Measurements from ENCODE around the gene HIGD1B. TPM values are rescaled to one million over a fixed set of nuclear protein-coding genes. Genes with fewer than 3 reads are reported as not detected.

HIGD1B gene
- total and polyA plus RNA-seq, 4 donors = 0.28 to 0.43 TPM; not detected in 2

GRCh38 chr17:44807817-44808155, 39.9 kb upstream of the HIGD1B start:
- Histone ChIP-seq H3K27me3 (ENCODE audit: control insufficient read depth in 4 of 4, insufficient read depth in 4 of 4, low read length in 3 of 4) (no peaks in the 10 kb centered on the region), H3K27ac (ENCODE audit: low read depth in 1 of 2, low read length in 2 of 2) (no peak overlapping the region), H3K9me3 (ENCODE audit: control insufficient read depth in 4 of 4, low read length in 3 of 4) (no peaks in the 10 kb centered on the region), H3K9ac (ENCODE audit: low read depth in 1 of 2, low read length in 2 of 2) (no peak overlapping the region), H3K36me3 (ENCODE audit: control insufficient read depth in 4 of 4, insufficient read depth in 3 of 4, low read depth in 1 of 4, low read length in 3 of 4) (no peaks in the 10 kb centered on the region), H3K4me3 (ENCODE audit: low read depth in 1 of 3, low read length in 3 of 3) (no peak overlapping the region), H3K4me1 (ENCODE audit: control insufficient read depth in 4 of 4, insufficient read depth in 4 of 4, low read length in 3 of 4) (no peaks in the 10 kb centered on the region)
- WGBS = 80% methylated on average over 3 of the region's 3 CpGs
- TF ChIP-seq RAD21 (IDR thresholded peaks at IDR 0.05) (no peak), EGR1 (IDR thresholded peaks at IDR 0.05; ENCODE audit: low read depth in 2 of 2) (no peak), RXRA (IDR thresholded peaks at IDR 0.05) (no peak), REST (IDR thresholded peaks at IDR 0.05) (no peak)
- DNase-seq (ENCODE audit: low spot score) = no peak

- Histone ChIP-seq H3K27ac (ENCODE audit: low read depth in 1 of 2, low read length in 2 of 2) (no peak overlapping the region), H3K36me3 (ENCODE audit: control insufficient read depth in 4 of 4, insufficient read depth in 3 of 4, low read depth in 1 of 4, low read length in 3 of 4) (no peaks in the 10 kb centered on the region), H3K9me3 (ENCODE audit: control insufficient read depth in 4 of 4, low read length in 3 of 4) (no peaks in the 10 kb centered on the region), H3K27me3 (ENCODE audit: control insufficient read depth in 4 of 4, insufficient read depth in 4 of 4, low read length in 3 of 4) (no peaks in the 10 kb centered on the region), H3K9ac (ENCODE audit: low read depth in 1 of 2, low read length in 2 of 2) (no peak overlapping the region), H3K4me3 (ENCODE audit: low read depth in 1 of 3, low read length in 3 of 3) (no peak overlapping the region), H3K4me1 (ENCODE audit: control insufficient read depth in 4 of 4, insufficient read depth in 4 of 4, low read length in 3 of 4) (no peaks in the 10 kb centered on the region)
- TF ChIP-seq RXRA (IDR thresholded peaks at IDR 0.05) (no peak), ZBTB33 (IDR thresholded peaks at IDR 0.05) (no peak), HNF4A (conservative IDR thresholded peaks at IDR 0.05) (no peak), JUND (IDR thresholded peaks at IDR 0.05) (no peak), SP1 (IDR thresholded peaks at IDR 0.05) (no peak), FOXA1 (IDR thresholded peaks at IDR 0.05) (no peak), REST (IDR thresholded peaks at IDR 0.05) (no peak), NR2F2 (IDR thresholded peaks at IDR 0.05) (no peak), RAD21 (IDR thresholded peaks at IDR 0.05) (no peak), CTCF (IDR thresholded peaks at IDR 0.05; ENCODE audit: low read depth, low read length, missing input control) (no peak), MAX (IDR thresholded peaks at IDR 0.05) (no peak), TAF1 (conservative IDR thresholded peaks at IDR 0.05) (no peak), EGR1 (IDR thresholded peaks at IDR 0.05; ENCODE audit: low read depth in 2 of 2) (no peak), ATF3 (IDR thresholded peaks at IDR 0.05) (no peak), HNF4G (IDR thresholded peaks at IDR 0.05) (no peak), GABPA (IDR thresholded peaks at IDR 0.05 in 1 of 2, conservative IDR thresholded peaks at IDR 0.05 in 1 of 2) (no peak), YY1 (IDR thresholded peaks at IDR 0.05) (no peak), FOXA2 (IDR thresholded peaks at IDR 0.05) (no peak)
- no peak for DNase-seq (ENCODE audit: low spot score)
- 93% methylated on average over 4 of the region's 4 CpGs for WGBS
These were observed 39.5 kb upstream of the HIGD1B start for GRCh38 chr17:44808156-44808555.
